Measurements from ENCODE around the gene SAMD9L. TPM values are rescaled to one million over a fixed set of nuclear protein-coding genes. Genes with fewer than 3 reads are reported as not detected.

Gene SAMD9L
- total and polyA plus RNA-seq, 2 of the 4 experiments (the other 2 are of a cell fraction): 1.9 to 4.1 TPM

GRCh38 chr7:93179173-93179572 is 31.0 kb upstream of the SAMD9L start:
- no peak overlapping the region for H3K23ac ChIP-seq (ENCODE audit: low read depth, low read length)
- H3K27ac ChIP-seq (ENCODE audit: insufficient read depth, low read length): no peak overlapping the region
- no peaks in the 10 kb centered on the region for H3K4me1 ChIP-seq (ENCODE audit: control insufficient read depth, insufficient read depth, low read length)
- H2BK20ac ChIP-seq (ENCODE audit: low read depth, low read length): no peak overlapping the region
- H3K9me3 ChIP-seq (ENCODE audit: control insufficient read depth, insufficient read depth, low read length): no peaks in the 10 kb centered on the region
- ATAC-seq (ENCODE audit: low read depth) (no peak), DNase-seq (no peak)
- BruUV-seq (replicated peaks): no TSS peak
- no peak overlapping the region for H3K4me3 ChIP-seq (ENCODE audit: insufficient read depth, low read depth, low read length)
- TF ChIP-seq CEBPB (IDR thresholded peaks at IDR 0.05; ENCODE audit: low read depth, low read length) (no peak), RFX5 (IDR thresholded peaks at IDR 0.05; ENCODE audit: low read depth, low read length) (no peak), CHD1 (IDR thresholded peaks at IDR 0.05; ENCODE audit: low read depth, low read length) (no peak), NFE2L2 (IDR thresholded peaks at IDR 0.05; ENCODE audit: low read depth, low read length) (no peak), FOS (IDR thresholded peaks at IDR 0.05; ENCODE audit: low read depth, low read length) (no peak), POLR2A (IDR thresholded peaks at IDR 0.05; ENCODE audit: low read depth, low read length) (no peak), MAZ (IDR thresholded peaks at IDR 0.05; ENCODE audit: borderline replicate concordance, low read depth, low read length) (no peak), SMC3 (IDR thresholded peaks at IDR 0.05; ENCODE audit: low read depth, low read length) (no peak), MXI1 (IDR thresholded peaks at IDR 0.05; ENCODE audit: borderline replicate concordance, low read depth, low read length) (no peak)
- TF ChIP-seq, protein P1, sequence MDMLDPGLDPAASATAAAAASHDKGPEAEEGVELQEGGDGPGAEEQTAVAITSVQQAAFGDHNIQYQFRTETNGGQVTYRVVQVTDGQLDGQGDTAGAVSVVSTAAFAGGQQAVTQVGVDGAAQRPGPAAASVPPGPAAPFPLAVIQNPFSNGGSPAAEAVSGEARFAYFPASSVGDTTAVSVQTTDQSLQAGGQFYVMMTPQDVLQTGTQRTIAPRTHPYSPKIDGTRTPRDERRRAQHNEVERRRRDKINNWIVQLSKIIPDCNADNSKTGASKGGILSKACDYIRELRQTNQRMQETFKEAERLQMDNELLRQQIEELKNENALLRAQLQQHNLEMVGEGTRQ (IDR thresholded peaks at IDR 0.05; ENCODE audit: low read depth, low read length): no peak
- H3K9me1 ChIP-seq (ENCODE audit: insufficient read depth, low read length): no peaks in the 10 kb centered on the region
- no peaks in the 10 kb centered on the region for H3K36me3 ChIP-seq (ENCODE audit: control insufficient read depth, insufficient read depth, low read length)
- H2AK5ac ChIP-seq (ENCODE audit: low read depth, low read length): no peak overlapping the region
- H3K27me3 ChIP-seq (ENCODE audit: control insufficient read depth, insufficient read depth, low read length): peaks cover 17% of the 10 kb centered on the region
- H3K79me1 ChIP-seq (ENCODE audit: low read depth in 1 of 2, low read length in 2 of 2): no peaks in the 10 kb centered on the region
- in situ Hi-C loops (cut with MboI; ENCODE audit: low sequenced_read_pairs) (no loop called here), intact Hi-C loops (cut with micrococcal nuclease) (loop anchor here (5.0 to 10.0 kb wide), 2 partner anchors 48 to 1046 kb away; partner anchors contain the start of gene HEPACAM2), dilution Hi-C loops (cut with HindIII; ENCODE audit: low sequenced_read_pairs, unreplicated experiment) (no loop called here)
- H2AFZ ChIP-seq (replicated peaks; ENCODE audit: low read length, poor library complexity): no peak overlapping the region
- no peak overlapping the region for H2BK120ac ChIP-seq (ENCODE audit: low read depth, low read length)
- no peaks in the 10 kb centered on the region for H4K20me1 ChIP-seq (ENCODE audit: insufficient read depth, low read length)
- no peak overlapping the region for H3K4ac ChIP-seq (ENCODE audit: low read depth, low read length)
- H2BK5ac ChIP-seq (ENCODE audit: low read depth, low read length, poor library complexity, severe bottlenecking): no peak overlapping the region
- no peak overlapping the region for H3K9ac ChIP-seq (ENCODE audit: low read depth, low read length)
- CTCF ChIA-PET: interaction anchor here (1.1 kb wide), 2 partner anchors 18 to 49 kb away, joined by 3 to 4 read pairs; no protein-coding TSS in a partner anchor
- H3K18ac ChIP-seq (ENCODE audit: low read depth, low read length): no peak overlapping the region
- no peak overlapping the region for H4K91ac ChIP-seq (ENCODE audit: insufficient read depth, low read depth, low read length)
- no peak overlapping the region for H3K56ac ChIP-seq (ENCODE audit: extremely low read depth, insufficient read depth, low read length)
- POLR2A ChIA-PET (ENCODE audit: unreplicated experiment): no interaction called here
- no peak overlapping the region for H3K4me2 ChIP-seq (ENCODE audit: low read depth, low read length)
- no peak overlapping the region for H2BK15ac ChIP-seq (ENCODE audit: low read depth, low read length)
- no peak overlapping the region for H4K5ac ChIP-seq (ENCODE audit: low read depth, low read length)
- H4K8ac ChIP-seq (ENCODE audit: low read depth in 2 of 2, low read length in 2 of 2): no peak overlapping the region
- no peak overlapping the region for H3K14ac ChIP-seq (replicated peaks; ENCODE audit: low read depth, low read length)
- H2AK9ac ChIP-seq (replicated peaks; ENCODE audit: low read depth, low read length, poor library complexity): no peak overlapping the region

All from IMR-90 (cell line).